Thoracic aorta (tissue), 2 donors: ENCODE measurements around the gene CARD19. TPM values are rescaled to one million over a fixed set of nuclear protein-coding genes. Genes with fewer than 3 reads are reported as not detected.
"Not testable (repeated sequence)": the region's sequence is repeated elsewhere in the genome, so short reads cannot be mapped to it uniquely, and the experiment has no call there.

Experiments used
- ATAC-seq: fragments of 150-250 bp; one replicate; pipeline ENCODE4 v1.8.0; 2017; ENCODE audit warnings: low read depth; ENCODE audit not compliant: insufficient number of reproducible peaks, low FRiP score
- DNase-seq: peaks from one replicate; pipeline ENCODE4 v3.0.0-alpha.2; 2020; ENCODE audit warnings: low spot score
- H3K27ac ChIP-seq, 2 donors: fragments of 200-600 bp; sonication (generic); 1 replicate in 1 of 2; 2 replicates in 1 of 2; pipeline ENCODE4 v1.5.1; 2016; ENCODE audit warnings: mild to moderate bottlenecking in 2 of 2, moderate library complexity in 2 of 2
- H3K27me3 ChIP-seq: fragments of 200-600 bp; sonication (generic); replicated peaks from 2 replicates; pipeline ENCODE4 v1.6.0; 2016; ENCODE audit warnings: mild to moderate bottlenecking; ENCODE audit not compliant: insufficient read depth
- H3K36me3 ChIP-seq: fragments of 200-600 bp; sonication (generic); one replicate; pipeline ENCODE4 v1.5.1; 2016
- H3K4me1 ChIP-seq, 2 donors: fragments of 200-600 bp; sonication (generic); 1 replicate in 1 of 2; 2 replicates in 1 of 2; pipeline versions ENCODE4 v1.5.1 to v1.6.0; 2016; ENCODE audit warnings: low read depth in 2 of 2, mild to moderate bottlenecking in 1 of 2; ENCODE audit not compliant: control insufficient read depth in 1 of 2
- H3K4me3 ChIP-seq: fragments of 200-600 bp; sonication (generic); 2 replicates; pipeline ENCODE4 v1.5.1; 2016; ENCODE audit warnings: mild to moderate bottlenecking
- H3K9me3 ChIP-seq: fragments of 200-600 bp; sonication (generic); 2 replicates; pipeline ENCODE4 v1.5.1; 2016
- total RNA-seq, 2 donors: library from RNA; depleted of rRNA; stranded (reverse); fragments of >200 nt; gene quantifications; one replicate each; pipeline versions ENCODE4 v1.1.0 to v1.2.3, GENCODE V29; 2016
- TF ChIP-seq, protein P1 (sequence below): fragments of 200-600 bp; sonication (generic); IDR thresholded peaks from one replicate; pipeline ENCODE4 v1.5.1; 2019; ENCODE audit warnings: antibody characterized with exemption

Gene CARD19
- total RNA-seq, 2 donors from 2014 or later = 46.3 to 103 TPM

DNA sequence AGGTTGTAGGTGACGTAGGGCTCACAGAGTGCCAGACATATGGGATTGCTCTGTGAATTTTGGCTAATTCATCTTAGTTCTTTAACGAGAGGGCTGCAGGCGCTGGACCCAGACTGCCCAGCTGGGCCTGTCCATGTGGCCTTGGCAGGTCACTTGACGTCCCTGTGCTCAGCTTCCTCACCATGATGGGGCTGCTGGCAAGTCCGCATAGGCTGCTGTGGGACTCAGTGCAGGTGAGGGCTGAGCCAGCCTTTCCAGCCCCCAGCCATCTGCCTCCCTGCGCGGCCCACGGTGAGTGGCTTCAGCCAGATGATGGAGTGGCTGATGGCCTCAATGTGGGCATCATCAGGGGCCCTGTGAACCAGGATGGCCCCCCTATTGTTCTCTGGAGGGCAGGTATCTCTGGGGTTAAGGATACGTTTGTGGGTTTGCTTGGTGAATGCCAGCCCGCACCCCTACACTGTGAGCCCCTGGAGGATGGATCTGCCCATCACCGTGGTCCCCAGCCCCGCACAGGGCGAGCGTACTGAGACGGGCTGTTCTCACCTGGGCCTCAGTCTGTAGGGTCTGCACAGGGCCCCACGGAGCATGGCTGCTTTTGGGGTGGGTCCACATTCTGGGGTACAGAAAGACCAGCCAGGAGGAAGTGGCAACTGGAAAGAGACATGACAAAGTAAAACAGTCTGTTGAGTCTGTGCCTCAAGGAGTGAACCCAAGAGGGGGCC lies 3.7 kb downstream of the CARD19 start:
- Histone ChIP-seq H3K4me1 (peaks cover 25 to 39% of the 10 kb centered on the region in 2 donors), H3K4me3 (no peak overlapping the region), H3K36me3 (no peaks in the 10 kb centered on the region), H3K9me3 (peaks cover 5% of the 10 kb centered on the region), H3K27ac (peak overlapping the region; percentile 96 to 98), H3K27me3 (no peaks in the 10 kb centered on the region)
- no peak for ATAC-seq
- DNase-seq = no peak
- TF ChIP-seq, protein P1, sequence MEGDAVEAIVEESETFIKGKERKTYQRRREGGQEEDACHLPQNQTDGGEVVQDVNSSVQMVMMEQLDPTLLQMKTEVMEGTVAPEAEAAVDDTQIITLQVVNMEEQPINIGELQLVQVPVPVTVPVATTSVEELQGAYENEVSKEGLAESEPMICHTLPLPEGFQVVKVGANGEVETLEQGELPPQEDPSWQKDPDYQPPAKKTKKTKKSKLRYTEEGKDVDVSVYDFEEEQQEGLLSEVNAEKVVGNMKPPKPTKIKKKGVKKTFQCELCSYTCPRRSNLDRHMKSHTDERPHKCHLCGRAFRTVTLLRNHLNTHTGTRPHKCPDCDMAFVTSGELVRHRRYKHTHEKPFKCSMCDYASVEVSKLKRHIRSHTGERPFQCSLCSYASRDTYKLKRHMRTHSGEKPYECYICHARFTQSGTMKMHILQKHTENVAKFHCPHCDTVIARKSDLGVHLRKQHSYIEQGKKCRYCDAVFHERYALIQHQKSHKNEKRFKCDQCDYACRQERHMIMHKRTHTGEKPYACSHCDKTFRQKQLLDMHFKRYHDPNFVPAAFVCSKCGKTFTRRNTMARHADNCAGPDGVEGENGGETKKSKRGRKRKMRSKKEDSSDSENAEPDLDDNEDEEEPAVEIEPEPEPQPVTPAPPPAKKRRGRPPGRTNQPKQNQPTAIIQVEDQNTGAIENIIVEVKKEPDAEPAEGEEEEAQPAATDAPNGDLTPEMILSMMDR = no peak

GRCh38 chr9:93100276-93100636 lies 4.2 kb downstream of the CARD19 start:
- Histone ChIP-seq H3K36me3 (no peaks in the 10 kb centered on the region), H3K27ac (peak overlapping the region in 1 of 2 donors; percentile 98), H3K27me3 (no peaks in the 10 kb centered on the region), H3K4me3 (no peak overlapping the region), H3K9me3 (peaks cover 5% of the 10 kb centered on the region), H3K4me1 (peaks cover 25 to 35% of the 10 kb centered on the region in 2 donors)
- TF ChIP-seq, protein P1 = no peak
- ATAC-seq = no peak
- no peak for DNase-seq

GRCh38 chr9:93101086-93101485 lies 5.1 kb downstream of the CARD19 start:
- H3K27ac ChIP-seq, H3K36me3 ChIP-seq, DNase-seq, H3K4me3 ChIP-seq, H3K9me3 ChIP-seq, H3K27me3 ChIP-seq, ATAC-seq: not testable (repeated sequence)
- H3K4me1 ChIP-seq = peaks cover 25 to 36% of the 10 kb centered on the region in 2 donors

GRCh38 chr9:93105620-93106019 lies 9.6 kb downstream of the CARD19 start:
- ATAC-seq (no peak), DNase-seq (no peak)
- TF ChIP-seq, protein P1 = no peak
- Histone ChIP-seq H3K9me3 (peaks cover 5% of the 10 kb centered on the region), H3K27me3 (no peaks in the 10 kb centered on the region), H3K36me3 (peaks cover 16% of the 10 kb centered on the region), H3K4me3 (no peak overlapping the region), H3K27ac (no peak overlapping the region), H3K4me1 (peaks cover 0 to 20% of the 10 kb centered on the region in 2 donors)

GRCh38 chr9:93107151-93107824 lies 11.3 kb downstream of the CARD19 start:
- DNase-seq (no peak), ATAC-seq (no peak)
- H3K4me1 ChIP-seq = peaks cover 0 to 20% of the 10 kb centered on the region in 2 donors
- peaks cover 5% of the 10 kb centered on the region for H3K9me3 ChIP-seq
- H3K27me3 ChIP-seq = no peaks in the 10 kb centered on the region
- TF ChIP-seq, protein P1 = no peak
- H3K36me3 ChIP-seq = peaks cover 32% of the 10 kb centered on the region
- H3K4me3 ChIP-seq = no peak overlapping the region
- no peak overlapping the region for H3K27ac ChIP-seq
